C4-2B (cell line): ENCODE results near the gene BNC2.

Experiments used
- H3K27ac ChIP-seq: fragments of 450-650 bp; 2 replicates; pipeline ENCODE4 v1.5.1; 2017
- CTCF ChIP-seq: fragments of 450-650 bp; conservative IDR thresholded peaks from 2 replicates; pipeline ENCODE4 v1.5.1; 2017; ENCODE audit warnings: mild to moderate bottlenecking
- ZFX ChIP-seq: fragments of 450-650 bp; IDR thresholded peaks from 2 replicates; pipeline ENCODE4 v1.6.1; 2017

BNC2 gene

GRCh38 chr9:16794871-16795639 is 75.4 kb downstream of the BNC2 start:
- TF ChIP-seq ZFX = no peak
- no peak for TF ChIP-seq CTCF
- no peak overlapping the region for H3K27ac ChIP-seq

GRCh38 chr9:16794103-16794502 is 76.4 kb downstream of the BNC2 start:
- H3K27ac ChIP-seq = no peak overlapping the region
- TF ChIP-seq ZFX (no peak), CTCF (no peak)

GRCh38 chr9:16787724-16788123 is 82.7 kb downstream of the BNC2 start:
- TF ChIP-seq CTCF (no peak), ZFX (no peak)
- no peak overlapping the region for H3K27ac ChIP-seq

GRCh38 chr9:16784002-16784401 is 86.5 kb downstream of the BNC2 start:
- TF ChIP-seq CTCF (no peak), ZFX (no peak)
- no peak overlapping the region for H3K27ac ChIP-seq

- no peak for TF ChIP-seq CTCF
- no peak for TF ChIP-seq ZFX
- no peak overlapping the region for H3K27ac ChIP-seq
These were observed 88.0 kb downstream of the BNC2 start for GRCh38 chr9:16782490-16782889.

GRCh38 chr9:16775330-16775729 is 95.1 kb downstream of the BNC2 start:
- TF ChIP-seq ZFX = no peak
- no peak for TF ChIP-seq CTCF
- H3K27ac ChIP-seq = no peak overlapping the region

GRCh38 chr9:16773617-16774016 is 96.9 kb downstream of the BNC2 start:
- no peak overlapping the region for H3K27ac ChIP-seq
- TF ChIP-seq ZFX = no peak
- TF ChIP-seq CTCF = no peak
